ENCODE results near the gene KPNA1.

DNA sequence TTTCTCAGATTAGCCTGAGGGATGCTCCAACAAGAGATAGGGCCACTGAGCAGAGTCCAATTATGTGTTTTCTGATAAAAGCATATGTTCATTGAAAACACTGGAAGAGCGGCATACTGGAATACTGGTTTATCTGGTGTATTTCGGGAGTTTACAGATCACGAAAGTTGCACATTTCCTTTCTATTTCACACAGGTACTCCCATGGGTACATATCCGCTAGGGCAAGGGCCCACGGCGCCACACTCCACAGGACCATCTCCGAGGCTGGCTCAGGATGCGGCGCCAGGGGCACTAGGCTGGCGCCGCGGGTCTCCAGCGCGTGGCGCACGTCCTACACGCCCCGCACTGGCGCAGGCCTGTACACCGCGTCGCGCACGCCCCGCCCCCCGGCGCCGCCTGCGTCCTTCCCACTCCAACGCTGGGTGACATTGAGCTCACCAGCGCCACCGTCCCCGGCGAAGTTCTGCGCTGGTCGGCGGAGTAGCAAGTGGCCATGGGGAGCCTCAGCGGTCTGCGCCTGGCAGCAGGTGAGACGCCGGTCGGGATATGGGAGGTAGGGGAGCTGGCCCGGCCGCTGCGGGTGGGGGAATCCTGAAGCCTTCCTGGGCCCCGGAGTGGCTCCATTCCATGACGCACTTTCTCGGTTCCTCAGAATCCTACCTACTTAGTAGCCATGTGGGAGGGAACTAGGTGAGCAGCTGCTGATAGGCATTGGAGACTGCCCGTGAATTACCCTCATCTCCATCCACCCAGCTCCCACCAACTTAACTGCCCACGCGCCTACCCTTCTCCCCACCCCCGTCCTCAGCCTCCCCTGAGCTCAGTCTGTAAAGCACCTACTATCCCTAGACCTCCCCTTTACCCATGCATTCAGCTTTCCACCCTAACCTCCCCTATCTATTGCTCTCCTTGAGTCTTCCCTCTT is 130.7 kb downstream of the KPNA1 start, which contains the start of gene FAM162A:
- TF ChIP-seq POLR2AphosphoS5 (IDR thresholded peaks at IDR 0.05) (peak; percentile 97 to 98 (median 97)), POLR2A (IDR thresholded peaks at IDR 0.05) (peak; percentile 95), EP300 (IDR thresholded peaks at IDR 0.05; ENCODE audit: low read depth) (no peak)
- TF ChIP-seq, protein P1, sequence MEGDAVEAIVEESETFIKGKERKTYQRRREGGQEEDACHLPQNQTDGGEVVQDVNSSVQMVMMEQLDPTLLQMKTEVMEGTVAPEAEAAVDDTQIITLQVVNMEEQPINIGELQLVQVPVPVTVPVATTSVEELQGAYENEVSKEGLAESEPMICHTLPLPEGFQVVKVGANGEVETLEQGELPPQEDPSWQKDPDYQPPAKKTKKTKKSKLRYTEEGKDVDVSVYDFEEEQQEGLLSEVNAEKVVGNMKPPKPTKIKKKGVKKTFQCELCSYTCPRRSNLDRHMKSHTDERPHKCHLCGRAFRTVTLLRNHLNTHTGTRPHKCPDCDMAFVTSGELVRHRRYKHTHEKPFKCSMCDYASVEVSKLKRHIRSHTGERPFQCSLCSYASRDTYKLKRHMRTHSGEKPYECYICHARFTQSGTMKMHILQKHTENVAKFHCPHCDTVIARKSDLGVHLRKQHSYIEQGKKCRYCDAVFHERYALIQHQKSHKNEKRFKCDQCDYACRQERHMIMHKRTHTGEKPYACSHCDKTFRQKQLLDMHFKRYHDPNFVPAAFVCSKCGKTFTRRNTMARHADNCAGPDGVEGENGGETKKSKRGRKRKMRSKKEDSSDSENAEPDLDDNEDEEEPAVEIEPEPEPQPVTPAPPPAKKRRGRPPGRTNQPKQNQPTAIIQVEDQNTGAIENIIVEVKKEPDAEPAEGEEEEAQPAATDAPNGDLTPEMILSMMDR (IDR thresholded peaks at IDR 0.05) = peak in 4 of 5 experiments; percentile 26 to 69 (median 47)

Measured in transverse colon (tissue), 4 donors.